GM12892 (cell line): ENCODE measurements around the gene UGT1A10.

ENCODE experiments used
- POLR2A ChIP-seq: IDR thresholded peaks from 2 replicates; pipeline ENCODE4 v1.6.1; 2011; ENCODE audit warnings: low read depth, low read length, control low read depth
- TAF1 ChIP-seq: IDR thresholded peaks from 2 replicates; pipeline ENCODE4 v1.6.1; 2011; ENCODE audit warnings: low read depth, mild to moderate bottlenecking, control low read depth, low read length, borderline replicate concordance

DNA sequence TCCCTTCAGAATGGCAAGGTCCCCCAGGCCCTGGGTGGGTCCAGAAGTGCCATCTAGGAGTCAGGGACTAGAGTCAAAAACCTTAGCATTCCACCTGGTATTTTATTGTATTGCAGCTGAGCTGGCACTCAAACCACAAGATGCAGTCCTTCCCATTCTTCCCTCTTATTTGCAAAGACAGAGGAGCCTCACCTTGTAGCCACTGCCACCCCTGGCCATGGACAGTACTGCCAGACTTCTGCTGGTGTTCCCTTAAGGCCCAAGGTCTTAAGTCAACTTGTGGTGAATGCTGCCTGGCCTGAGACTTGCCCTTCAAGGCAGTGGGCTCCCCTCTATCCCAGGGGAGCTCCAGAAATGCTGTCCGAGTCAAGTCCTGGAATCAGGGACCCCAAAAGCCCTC, 6.9 kb downstream of the UGT1A10 start:
- TF ChIP-seq POLR2A, result no peak
- TF ChIP-seq TAF1, result no peak
